Neuron (in vitro differentiated cells): ENCODE data around the gene SH3TC1.

ENCODE experiments used
- H2AFZ ChIP-seq: one replicate; pipeline ENCODE4 v1.6.1; 2013; ENCODE audit warnings: low read depth, mild to moderate bottlenecking, inconsistent platforms, low read length, moderate library complexity
- H3K27me3 ChIP-seq: one replicate; pipeline ENCODE4 v1.6.1; 2013; ENCODE audit warnings: low read length; ENCODE audit not compliant: insufficient read depth
- H3K36me3 ChIP-seq: one replicate; pipeline ENCODE4 v1.6.1; 2013; ENCODE audit warnings: low read length; ENCODE audit not compliant: insufficient read depth
- H3K4me1 ChIP-seq: one replicate; pipeline ENCODE4 v1.6.1; 2013; ENCODE audit warnings: low read length; ENCODE audit not compliant: insufficient read depth
- H3K4me3 ChIP-seq: 2 replicates; pipeline ENCODE4 v1.5.1; 2013; ENCODE audit warnings: mild to moderate bottlenecking, low read length, moderate library complexity
- H3K9me3 ChIP-seq: one replicate; pipeline ENCODE4 v1.6.1; 2013; ENCODE audit warnings: low read length

SH3TC1 gene

DNA sequence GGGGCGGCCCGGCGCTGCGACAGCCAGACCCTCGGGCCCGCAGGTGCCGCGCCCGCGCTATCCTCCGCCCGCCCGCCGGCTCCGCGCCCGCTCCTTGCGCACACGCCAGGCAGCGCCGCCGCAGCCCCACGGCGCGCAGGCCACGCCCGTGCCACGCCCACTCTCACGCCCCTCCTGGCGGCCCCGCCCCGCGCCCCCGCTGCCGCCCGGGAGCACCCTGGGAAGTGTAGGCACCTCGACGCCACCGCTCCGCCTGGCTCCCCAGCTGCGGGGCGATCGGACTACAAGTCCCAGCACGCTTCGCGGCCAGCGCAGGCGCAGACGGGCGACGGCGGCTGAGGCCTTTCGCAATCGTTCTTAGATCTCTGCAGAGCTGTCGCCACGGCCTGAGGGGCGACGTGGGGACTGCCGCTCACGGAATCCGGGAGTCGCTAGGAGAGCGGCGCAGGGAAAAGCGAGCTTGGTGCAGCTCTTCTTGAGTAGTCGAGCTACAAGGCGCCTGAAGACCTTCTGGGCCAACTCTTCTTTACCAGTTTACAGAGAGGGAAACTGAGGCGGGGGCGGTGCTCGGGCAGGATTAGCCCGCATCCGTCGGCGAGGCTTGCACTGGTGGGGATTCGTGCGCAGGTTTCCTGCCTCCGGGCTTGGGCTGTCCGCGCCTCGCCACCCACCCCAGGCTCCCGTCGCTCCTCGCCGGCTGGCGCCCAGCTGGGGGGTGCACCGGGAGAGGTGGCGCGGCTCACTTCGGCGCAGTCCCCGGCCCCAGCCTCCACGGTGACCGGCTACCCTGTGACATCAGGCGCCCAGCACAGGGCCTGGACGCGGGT, 40.2 kb upstream of the SH3TC1 start, which contains the start of gene ABLIM2:
TSS of gene ABLIM2 (minus strand) at position 104 of the 827 bp plus-strand sequence. CDS start 124 bp downstream, outside the sequence.
- H3K27me3 ChIP-seq = peaks cover 62% of the 10 kb centered on the region

DNA sequence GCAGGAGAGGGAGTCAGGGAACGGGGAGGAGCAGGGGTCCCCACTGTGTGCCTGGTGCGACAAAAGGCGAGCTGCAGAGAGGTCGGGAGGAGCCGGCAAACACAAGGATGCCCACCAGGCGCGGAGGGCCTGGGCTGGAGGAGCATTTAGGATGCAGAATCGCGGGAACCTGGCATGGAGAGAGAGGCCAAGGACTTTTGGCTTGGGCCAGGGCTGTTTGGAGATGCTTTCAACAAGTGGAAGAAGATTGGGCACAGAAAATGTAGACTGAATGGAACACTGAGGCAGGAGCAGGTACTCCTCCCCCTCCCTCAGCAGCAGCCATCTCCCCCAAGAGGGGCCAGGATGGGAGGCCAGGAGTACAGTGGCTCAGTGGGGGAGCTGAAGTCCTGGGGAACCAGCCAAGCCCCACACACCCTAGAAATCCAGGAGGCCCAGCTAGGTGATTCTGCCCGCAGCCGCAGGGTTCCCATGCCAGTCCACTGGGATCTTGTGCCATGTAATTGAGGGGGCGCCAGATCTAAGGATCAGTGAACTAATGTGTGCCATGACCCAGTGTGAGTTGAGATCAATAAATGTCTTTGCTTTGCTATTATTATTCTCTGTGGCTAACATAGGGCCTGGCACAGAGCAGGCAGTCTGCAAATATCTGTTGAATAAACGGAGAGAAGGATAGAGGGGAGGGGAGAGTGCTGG, 39.4 kb upstream of the SH3TC1 start:
- Histone ChIP-seq H3K4me1 (peaks cover 12% of the 10 kb centered on the region), H3K36me3 (no peaks in the 10 kb centered on the region), H3K4me3 (peak overlapping the region; percentile 87), H2AFZ (peak overlapping the region; percentile 71), H3K9me3 (no peaks in the 10 kb centered on the region), H3K27me3 (peaks cover 68% of the 10 kb centered on the region)

More for the DNA sequence above, 40.2 kb upstream of the SH3TC1 start, which contains the start of gene ABLIM2:
- peaks cover 12% of the 10 kb centered on the region for H3K4me1 ChIP-seq
- peak within 1 kb of the TSS; percentile 87 for H3K4me3 ChIP-seq
- no peaks in the 10 kb centered on the region for H3K9me3 ChIP-seq
- H3K36me3 ChIP-seq = no peaks in the 10 kb centered on the region
- H2AFZ ChIP-seq = peak within 1 kb of the TSS; percentile 95

DNA sequence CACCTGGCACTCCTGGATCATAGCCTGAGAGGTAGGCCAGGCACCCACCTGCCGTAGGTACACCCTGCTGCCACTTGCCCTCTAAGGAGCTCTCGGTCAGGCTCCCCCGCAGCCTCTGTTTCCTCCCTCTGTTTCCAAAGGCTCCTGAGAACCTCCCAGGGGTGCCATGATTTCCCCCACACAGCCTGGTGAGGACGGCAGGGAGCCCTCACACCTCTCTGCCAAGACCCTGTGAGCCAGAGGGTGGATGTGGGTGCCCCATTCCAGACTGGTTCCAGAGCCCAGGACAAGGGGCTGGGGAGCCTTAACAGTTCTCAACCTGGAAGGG, 38.9 kb upstream of the SH3TC1 start:
- Histone ChIP-seq H3K9me3 (no peaks in the 10 kb centered on the region), H3K4me1 (peaks cover 12% of the 10 kb centered on the region), H3K27me3 (peaks cover 68% of the 10 kb centered on the region), H3K4me3 (no peak overlapping the region), H2AFZ (no peak overlapping the region), H3K36me3 (no peaks in the 10 kb centered on the region)

DNA sequence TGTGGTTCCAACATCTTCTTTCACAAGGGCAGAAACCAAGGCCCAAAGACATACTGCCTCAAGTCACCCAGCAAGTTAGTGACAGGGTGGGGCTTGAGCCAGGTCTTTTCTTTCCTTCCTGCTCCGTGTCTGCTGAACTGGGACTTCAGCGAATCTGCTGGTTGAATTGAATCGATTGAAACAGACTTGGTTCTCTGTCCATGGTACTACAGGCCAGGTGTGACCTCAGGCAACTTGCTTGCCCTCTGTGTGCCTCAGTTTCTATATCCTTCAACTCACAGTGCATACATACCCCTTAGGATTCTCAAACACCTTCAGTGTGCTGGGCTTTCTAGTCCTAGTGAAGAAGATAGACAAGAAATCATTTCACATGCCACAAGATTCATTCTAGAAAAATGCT, 38.5 kb upstream of the SH3TC1 start:
- Histone ChIP-seq H3K4me1 (peaks cover 12% of the 10 kb centered on the region), H3K4me3 (no peak overlapping the region), H3K36me3 (no peaks in the 10 kb centered on the region), H3K9me3 (no peaks in the 10 kb centered on the region), H2AFZ (no peak overlapping the region), H3K27me3 (peaks cover 66% of the 10 kb centered on the region)

DNA sequence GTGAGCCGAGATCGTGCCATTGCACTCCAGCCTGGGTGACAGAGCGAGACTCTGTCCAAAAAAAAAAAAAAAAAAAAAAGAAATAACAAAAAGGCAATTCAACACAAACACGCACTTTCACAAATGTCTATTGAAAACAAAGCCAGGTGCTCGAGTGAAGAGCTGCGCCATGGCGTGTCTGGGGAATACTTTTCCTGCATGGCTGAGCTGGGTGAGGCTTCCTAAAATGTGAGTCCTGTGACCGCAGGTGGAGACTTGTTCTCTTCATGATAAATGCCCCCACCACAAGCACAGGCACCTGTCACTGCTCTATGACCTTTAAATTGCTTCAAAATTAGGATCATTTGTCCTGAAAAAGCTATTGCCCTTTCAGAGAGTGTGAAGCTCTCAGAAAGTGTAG, 36.5 kb upstream of the SH3TC1 start:
- Histone ChIP-seq H3K36me3 (no peaks in the 10 kb centered on the region), H3K9me3 (no peaks in the 10 kb centered on the region), H3K27me3 (peaks cover 50% of the 10 kb centered on the region), H3K4me1 (peaks cover 12% of the 10 kb centered on the region), H3K4me3 (no peak overlapping the region), H2AFZ (no peak overlapping the region)

DNA sequence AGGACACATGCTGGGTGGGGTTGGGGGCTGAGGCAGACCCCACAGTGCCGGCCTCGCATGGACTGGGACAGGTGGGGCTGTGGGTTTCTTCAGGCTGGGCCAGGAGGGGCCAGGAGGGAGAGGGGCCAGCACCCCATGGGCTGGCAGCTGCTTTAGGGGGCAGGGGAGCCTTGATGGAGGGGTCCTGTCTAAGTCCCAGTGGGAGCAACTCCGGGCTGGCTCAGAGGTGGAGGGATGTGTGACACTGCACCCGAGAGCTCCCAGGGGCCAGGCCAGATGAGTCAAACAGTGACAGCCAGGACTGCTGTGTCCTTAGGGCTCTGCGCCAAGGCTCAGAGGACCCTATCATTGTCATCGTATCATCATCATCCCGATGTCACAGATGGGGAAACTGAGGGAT, 36.1 kb upstream of the SH3TC1 start:
- no peak overlapping the region for H3K4me3 ChIP-seq
- no peaks in the 10 kb centered on the region for H3K9me3 ChIP-seq
- H3K27me3 ChIP-seq = peaks cover 46% of the 10 kb centered on the region
- peaks cover 12% of the 10 kb centered on the region for H3K4me1 ChIP-seq
- no peak overlapping the region for H2AFZ ChIP-seq
- no peaks in the 10 kb centered on the region for H3K36me3 ChIP-seq

DNA sequence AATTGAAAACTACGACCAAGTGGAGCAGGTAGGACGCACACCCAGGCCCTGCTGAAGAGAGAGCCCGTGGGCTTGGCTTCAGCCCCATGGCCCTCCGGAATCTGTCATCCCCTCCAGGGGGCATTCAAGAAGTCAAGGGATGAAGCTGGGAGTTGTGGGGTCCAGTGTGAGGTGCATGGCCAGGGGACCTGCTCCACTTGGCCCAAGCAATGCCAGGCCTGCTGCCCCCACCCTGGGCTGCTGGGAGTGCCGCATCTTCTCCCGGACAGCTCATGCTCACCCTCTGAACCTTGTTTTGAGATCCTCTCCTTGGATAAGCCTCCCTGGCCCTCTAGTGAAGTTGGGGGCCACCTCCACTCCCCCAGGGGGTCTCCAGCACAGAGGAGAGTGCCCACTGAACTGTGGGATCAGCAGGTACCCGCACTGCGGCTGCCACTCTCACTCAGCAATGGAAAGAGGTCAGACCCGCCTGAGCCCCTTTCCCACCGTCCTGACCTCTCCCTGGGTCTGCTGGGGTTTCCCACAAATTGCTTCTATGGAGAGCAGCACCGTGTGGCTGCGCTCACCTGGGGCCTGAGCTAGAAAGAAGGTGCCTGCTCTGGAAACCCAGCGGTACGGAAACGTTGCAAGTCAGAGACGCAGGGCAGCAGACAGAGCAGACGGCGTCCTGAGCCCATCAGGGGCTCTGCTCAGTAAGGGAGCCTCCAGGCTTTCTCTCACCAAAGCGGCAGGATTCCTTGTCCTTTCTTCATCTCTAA, 35.5 kb upstream of the SH3TC1 start:
- Histone ChIP-seq H3K4me3 (no peak overlapping the region), H2AFZ (no peak overlapping the region), H3K27me3 (peaks cover 42% of the 10 kb centered on the region), H3K9me3 (no peaks in the 10 kb centered on the region), H3K4me1 (peaks cover 10% of the 10 kb centered on the region), H3K36me3 (no peaks in the 10 kb centered on the region)

DNA sequence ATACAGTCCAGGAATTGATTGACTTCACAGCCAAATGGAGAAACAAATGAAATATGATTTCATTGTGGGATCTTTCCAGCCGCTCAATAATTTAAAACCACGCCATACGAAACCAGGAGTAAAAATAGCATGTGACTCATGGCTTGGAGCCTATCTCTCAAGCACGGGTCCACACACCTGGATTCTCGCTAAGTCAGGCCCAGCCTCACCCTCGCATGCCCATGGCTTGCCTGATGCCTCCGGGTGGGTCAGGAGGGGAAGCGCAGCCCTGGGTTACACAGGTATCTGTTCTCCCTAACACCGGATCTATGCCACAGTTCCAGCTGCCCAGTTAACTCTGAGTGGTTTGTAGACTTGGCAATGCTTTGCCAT, 34.9 kb upstream of the SH3TC1 start:
- H2AFZ ChIP-seq = no peak overlapping the region
- no peak overlapping the region for H3K4me3 ChIP-seq
- peaks cover 7% of the 10 kb centered on the region for H3K4me1 ChIP-seq
- peaks cover 42% of the 10 kb centered on the region for H3K27me3 ChIP-seq
- no peaks in the 10 kb centered on the region for H3K36me3 ChIP-seq
- no peaks in the 10 kb centered on the region for H3K9me3 ChIP-seq

DNA sequence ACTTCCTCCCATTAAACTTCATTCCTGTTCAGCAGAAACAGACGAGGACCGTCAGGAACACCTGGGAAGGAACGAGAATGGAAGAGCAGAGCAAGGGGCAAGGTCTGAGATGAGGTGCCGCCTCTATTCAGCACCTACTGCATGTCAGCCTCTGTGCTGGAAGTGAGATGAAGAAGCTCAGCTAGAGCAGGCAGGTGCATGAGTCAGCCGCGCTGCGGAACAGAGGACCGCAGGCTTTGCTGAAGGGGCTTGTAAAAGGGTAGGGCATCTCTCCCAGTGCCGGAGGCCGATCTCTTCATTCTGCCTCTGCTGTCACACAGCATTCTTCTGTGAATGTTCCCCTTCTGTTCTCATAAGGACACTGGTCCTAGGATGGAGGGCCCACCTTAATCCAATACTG, 34.4 kb upstream of the SH3TC1 start:
- H3K27me3 ChIP-seq = peaks cover 38% of the 10 kb centered on the region
- H3K9me3 ChIP-seq = no peaks in the 10 kb centered on the region
- no peaks in the 10 kb centered on the region for H3K36me3 ChIP-seq
- H3K4me3 ChIP-seq = no peak overlapping the region
- H3K4me1 ChIP-seq = peaks cover 2% of the 10 kb centered on the region
- H2AFZ ChIP-seq = no peak overlapping the region

DNA sequence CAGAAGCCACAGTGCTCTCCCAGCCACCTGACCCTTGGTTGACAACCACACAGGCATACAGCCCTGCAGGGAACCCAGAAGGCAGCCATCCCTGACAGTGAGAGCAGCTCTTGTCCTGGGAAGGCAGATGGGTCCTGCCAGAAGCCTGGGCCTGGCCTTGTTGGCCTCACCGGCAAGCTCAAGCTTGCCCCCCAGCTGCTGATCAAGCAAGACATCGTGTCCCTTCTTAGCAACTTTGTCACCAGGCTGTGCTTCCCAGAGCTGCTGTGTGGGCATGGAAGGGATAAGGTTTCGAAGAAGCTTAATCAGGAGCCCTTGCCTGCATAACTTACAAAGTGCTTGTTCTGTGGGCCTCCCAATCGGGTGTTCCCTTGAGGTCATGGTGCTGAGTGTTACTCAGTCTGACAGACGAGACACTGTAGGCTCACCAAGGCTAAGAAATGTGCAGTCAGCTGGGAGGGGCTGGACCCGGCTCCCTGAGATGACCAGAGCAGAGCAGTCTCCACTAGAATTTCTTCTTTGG, 33.7 kb upstream of the SH3TC1 start:
- no peaks in the 10 kb centered on the region for H3K9me3 ChIP-seq
- H3K36me3 ChIP-seq = no peaks in the 10 kb centered on the region
- H3K4me1 ChIP-seq = no peaks in the 10 kb centered on the region
- no peak overlapping the region for H2AFZ ChIP-seq
- peaks cover 30% of the 10 kb centered on the region for H3K27me3 ChIP-seq
- no peak overlapping the region for H3K4me3 ChIP-seq

DNA sequence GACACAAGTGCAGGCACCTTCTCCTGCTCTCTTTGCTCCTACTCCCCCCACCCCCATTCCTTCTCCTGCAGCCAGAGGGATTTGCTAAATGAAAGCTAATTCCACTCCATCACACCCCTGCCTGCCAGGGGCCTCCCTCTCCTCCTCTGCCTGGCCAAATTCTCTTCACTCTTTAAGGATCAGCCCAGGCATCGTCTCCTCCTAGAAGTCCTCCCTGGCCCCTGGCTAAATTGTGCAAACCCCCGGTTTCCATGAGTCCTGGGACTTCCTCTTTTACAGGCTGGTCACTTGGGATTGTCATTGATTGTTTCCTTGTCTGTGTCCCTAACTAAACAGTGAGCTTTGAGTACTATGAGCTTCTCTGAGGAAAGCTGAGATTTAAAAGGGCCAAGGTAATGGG, 31.8 kb upstream of the SH3TC1 start:
- peaks cover 17% of the 10 kb centered on the region for H3K27me3 ChIP-seq
- no peaks in the 10 kb centered on the region for H3K36me3 ChIP-seq
- H3K4me3 ChIP-seq = no peak overlapping the region
- no peak overlapping the region for H2AFZ ChIP-seq
- H3K4me1 ChIP-seq = no peaks in the 10 kb centered on the region
- no peaks in the 10 kb centered on the region for H3K9me3 ChIP-seq

DNA sequence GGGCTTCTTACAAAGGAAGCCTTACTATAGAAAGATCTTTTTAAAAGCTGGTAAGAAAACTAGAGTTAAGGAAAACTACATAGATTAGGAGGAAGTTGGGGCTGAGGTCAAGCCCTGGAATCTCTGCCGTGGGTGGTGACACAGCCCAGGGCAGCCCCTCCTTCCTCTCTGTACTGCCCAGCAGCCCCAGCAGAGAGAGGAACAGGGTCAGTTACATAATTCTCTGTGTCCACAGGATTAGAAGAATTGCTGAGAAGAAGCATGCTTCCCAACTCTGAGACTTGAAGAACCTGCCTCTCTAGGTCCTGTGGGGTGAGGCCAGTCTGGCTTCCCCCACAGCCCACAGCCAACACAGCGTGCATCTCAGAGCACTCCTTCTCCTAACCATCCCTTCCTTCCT, 31.3 kb upstream of the SH3TC1 start:
- Histone ChIP-seq H3K36me3 (no peaks in the 10 kb centered on the region), H2AFZ (no peak overlapping the region), H3K4me3 (no peak overlapping the region), H3K27me3 (peaks cover 15% of the 10 kb centered on the region), H3K4me1 (no peaks in the 10 kb centered on the region), H3K9me3 (no peaks in the 10 kb centered on the region)

DNA sequence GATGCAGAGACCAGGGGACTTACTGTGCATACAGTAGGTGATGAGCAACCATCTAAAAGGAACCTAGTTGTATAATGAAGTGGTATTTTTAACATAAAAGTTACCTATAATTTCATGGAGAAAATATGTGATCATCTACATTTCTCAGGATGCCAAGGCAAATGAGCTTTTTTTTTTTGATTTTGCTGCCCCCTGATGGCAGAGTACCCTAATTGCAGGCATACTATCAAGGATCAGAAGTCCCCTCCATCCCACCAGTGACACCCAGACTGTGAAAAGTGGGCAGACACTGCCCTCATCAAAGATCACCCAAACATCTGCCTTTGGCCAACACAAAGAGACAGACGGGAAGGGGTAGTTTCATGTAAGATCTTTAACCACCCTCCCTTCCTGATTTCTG, 30.9 kb upstream of the SH3TC1 start:
- Histone ChIP-seq H2AFZ (no peak overlapping the region), H3K4me3 (no peak overlapping the region), H3K9me3 (no peaks in the 10 kb centered on the region), H3K27me3 (peaks cover 12% of the 10 kb centered on the region), H3K4me1 (no peaks in the 10 kb centered on the region), H3K36me3 (no peaks in the 10 kb centered on the region)
